Measurements from ENCODE around the gene SORCS2.

The SORCS2 gene

DNA sequence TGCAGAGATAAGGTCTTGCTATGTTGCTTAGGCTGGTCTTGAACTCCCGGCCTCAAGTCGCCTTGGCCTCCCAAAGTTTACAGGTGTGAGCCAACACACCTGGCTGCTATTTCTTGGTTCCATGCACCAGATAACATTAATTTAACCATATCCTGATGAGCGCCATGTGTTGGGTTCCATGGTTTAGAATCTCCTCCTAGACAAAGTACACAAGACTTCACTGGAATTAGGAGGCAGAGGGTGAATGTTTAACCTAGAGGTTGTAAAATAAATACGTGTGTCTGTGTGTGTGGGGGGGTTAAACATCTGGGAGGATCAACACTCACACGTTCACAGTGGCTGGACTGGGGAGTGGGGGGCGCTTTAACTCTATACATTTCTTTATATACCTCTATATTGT is 32.4 kb upstream of the SORCS2 start:
- Histone ChIP-seq H4K20me1 (ENCODE audit: insufficient read depth, low read length) (no peaks in the 10 kb centered on the region), H3K4me2 (ENCODE audit: low read length) (no peak overlapping the region), H3K36me3 (ENCODE audit: insufficient read depth, low read length) (no peaks in the 10 kb centered on the region), H3K27ac (ENCODE audit: low read depth, low read length, poor library complexity, severe bottlenecking) (no peak overlapping the region), H3K9me2 (ENCODE audit: low read depth, low read length) (no peaks in the 10 kb centered on the region), H3K9me3 (ENCODE audit: low read length) (no peaks in the 10 kb centered on the region), H3K27me3 (ENCODE audit: insufficient read depth, low read length) (no peaks in the 10 kb centered on the region), H2AFZ (ENCODE audit: low read length) (no peak overlapping the region), H3K4me3 (ENCODE audit: low read depth, low read length, poor library complexity, severe bottlenecking) (no peak overlapping the region), H3K79me2 (ENCODE audit: insufficient read depth, low read length) (no peaks in the 10 kb centered on the region), H3K4me1 (ENCODE audit: insufficient read depth, low read length, severe bottlenecking) (no peaks in the 10 kb centered on the region), H3F3A (ENCODE audit: insufficient read depth, low read length) (no peaks in the 10 kb centered on the region), H3K9ac (ENCODE audit: low read length) (no peak overlapping the region)
- TF ChIP-seq, protein P1, sequence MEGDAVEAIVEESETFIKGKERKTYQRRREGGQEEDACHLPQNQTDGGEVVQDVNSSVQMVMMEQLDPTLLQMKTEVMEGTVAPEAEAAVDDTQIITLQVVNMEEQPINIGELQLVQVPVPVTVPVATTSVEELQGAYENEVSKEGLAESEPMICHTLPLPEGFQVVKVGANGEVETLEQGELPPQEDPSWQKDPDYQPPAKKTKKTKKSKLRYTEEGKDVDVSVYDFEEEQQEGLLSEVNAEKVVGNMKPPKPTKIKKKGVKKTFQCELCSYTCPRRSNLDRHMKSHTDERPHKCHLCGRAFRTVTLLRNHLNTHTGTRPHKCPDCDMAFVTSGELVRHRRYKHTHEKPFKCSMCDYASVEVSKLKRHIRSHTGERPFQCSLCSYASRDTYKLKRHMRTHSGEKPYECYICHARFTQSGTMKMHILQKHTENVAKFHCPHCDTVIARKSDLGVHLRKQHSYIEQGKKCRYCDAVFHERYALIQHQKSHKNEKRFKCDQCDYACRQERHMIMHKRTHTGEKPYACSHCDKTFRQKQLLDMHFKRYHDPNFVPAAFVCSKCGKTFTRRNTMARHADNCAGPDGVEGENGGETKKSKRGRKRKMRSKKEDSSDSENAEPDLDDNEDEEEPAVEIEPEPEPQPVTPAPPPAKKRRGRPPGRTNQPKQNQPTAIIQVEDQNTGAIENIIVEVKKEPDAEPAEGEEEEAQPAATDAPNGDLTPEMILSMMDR (IDR thresholded peaks at IDR 0.05; ENCODE audit: low read length) = no peak
- TF ChIP-seq EZH2 (IDR thresholded peaks at IDR 0.05; ENCODE audit: borderline replicate concordance, low read length) = no peak

DNA sequence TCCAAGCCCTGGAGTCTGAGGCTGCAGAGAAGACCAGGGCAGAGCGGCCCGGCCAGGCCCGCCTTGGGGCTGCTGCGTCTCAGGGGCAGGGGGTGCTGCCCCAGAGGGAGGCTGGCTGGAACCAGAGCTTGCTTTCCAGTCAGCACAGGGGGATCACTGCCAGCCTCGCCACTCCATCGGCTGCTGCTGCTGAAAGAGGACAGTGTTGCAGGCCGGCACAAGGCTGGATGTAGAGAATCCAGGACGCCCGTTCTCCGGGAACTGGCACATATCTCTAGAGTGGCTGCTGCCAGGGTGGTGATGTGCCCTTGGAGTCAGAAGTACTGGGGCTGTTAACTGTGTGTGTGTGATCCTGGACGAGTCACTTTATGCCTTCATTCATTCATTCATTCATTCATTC is 31.9 kb upstream of the SORCS2 start:
- TF ChIP-seq, protein P1 (IDR thresholded peaks at IDR 0.05; ENCODE audit: low read length) = no peak
- no peak for TF ChIP-seq EZH2 (IDR thresholded peaks at IDR 0.05; ENCODE audit: borderline replicate concordance, low read length)
- Histone ChIP-seq H3K4me3 (ENCODE audit: low read depth, low read length, poor library complexity, severe bottlenecking) (no peak overlapping the region), H3K4me2 (ENCODE audit: low read length) (no peak overlapping the region), H3K36me3 (ENCODE audit: insufficient read depth, low read length) (no peaks in the 10 kb centered on the region), H3K9me2 (ENCODE audit: low read depth, low read length) (no peaks in the 10 kb centered on the region), H3K79me2 (ENCODE audit: insufficient read depth, low read length) (no peaks in the 10 kb centered on the region), H3K4me1 (ENCODE audit: insufficient read depth, low read length, severe bottlenecking) (no peaks in the 10 kb centered on the region), H2AFZ (ENCODE audit: low read length) (no peak overlapping the region), H3K9ac (ENCODE audit: low read length) (no peak overlapping the region), H3K27ac (ENCODE audit: low read depth, low read length, poor library complexity, severe bottlenecking) (no peak overlapping the region), H3F3A (ENCODE audit: insufficient read depth, low read length) (no peaks in the 10 kb centered on the region), H4K20me1 (ENCODE audit: insufficient read depth, low read length) (no peaks in the 10 kb centered on the region), H3K9me3 (ENCODE audit: low read length) (no peaks in the 10 kb centered on the region), H3K27me3 (ENCODE audit: insufficient read depth, low read length) (no peaks in the 10 kb centered on the region)

DNA sequence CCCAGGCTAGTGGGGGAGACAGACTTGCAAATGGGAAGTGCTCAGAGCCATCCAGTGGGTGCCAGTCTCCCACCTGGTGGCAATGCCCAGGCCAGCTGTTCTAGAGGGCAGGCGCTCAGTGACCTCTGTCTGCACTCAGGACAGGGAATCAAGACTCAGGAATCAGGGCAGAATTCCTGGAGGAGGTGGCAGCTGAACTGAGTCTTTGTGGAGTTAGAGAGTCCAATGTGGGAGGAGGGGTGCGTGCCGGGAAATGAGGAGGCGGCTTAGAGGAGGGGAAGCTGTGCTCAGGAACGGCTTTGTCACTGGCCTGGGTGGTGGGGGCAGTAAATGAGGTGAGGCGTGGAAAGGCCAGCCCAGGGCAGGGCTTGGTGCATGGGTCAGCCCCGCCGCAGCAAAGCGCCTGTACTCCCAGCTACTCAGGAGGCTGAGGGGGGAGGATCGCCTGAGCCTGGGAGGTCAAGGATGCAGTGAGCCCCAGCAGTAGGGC is 31.3 kb upstream of the SORCS2 start:
- Histone ChIP-seq H2AFZ (ENCODE audit: low read length) (no peak overlapping the region), H3K4me3 (ENCODE audit: low read depth, low read length, poor library complexity, severe bottlenecking) (no peak overlapping the region), H3K36me3 (ENCODE audit: insufficient read depth, low read length) (no peaks in the 10 kb centered on the region), H4K20me1 (ENCODE audit: insufficient read depth, low read length) (no peaks in the 10 kb centered on the region), H3K27ac (ENCODE audit: low read depth, low read length, poor library complexity, severe bottlenecking) (no peak overlapping the region), H3K9me3 (ENCODE audit: low read length) (no peaks in the 10 kb centered on the region), H3K9me2 (ENCODE audit: low read depth, low read length) (no peaks in the 10 kb centered on the region), H3K4me1 (ENCODE audit: insufficient read depth, low read length, severe bottlenecking) (no peaks in the 10 kb centered on the region), H3K9ac (ENCODE audit: low read length) (no peak overlapping the region), H3F3A (ENCODE audit: insufficient read depth, low read length) (no peaks in the 10 kb centered on the region), H3K4me2 (ENCODE audit: low read length) (no peak overlapping the region), H3K79me2 (ENCODE audit: insufficient read depth, low read length) (no peaks in the 10 kb centered on the region), H3K27me3 (ENCODE audit: insufficient read depth, low read length) (no peaks in the 10 kb centered on the region)
- TF ChIP-seq, protein P1 (IDR thresholded peaks at IDR 0.05; ENCODE audit: low read length) = no peak
- no peak for TF ChIP-seq EZH2 (IDR thresholded peaks at IDR 0.05; ENCODE audit: borderline replicate concordance, low read length)

Data from OCI-LY1 (cell line).